ENCODE results near the gene SPEM1.

DNA sequence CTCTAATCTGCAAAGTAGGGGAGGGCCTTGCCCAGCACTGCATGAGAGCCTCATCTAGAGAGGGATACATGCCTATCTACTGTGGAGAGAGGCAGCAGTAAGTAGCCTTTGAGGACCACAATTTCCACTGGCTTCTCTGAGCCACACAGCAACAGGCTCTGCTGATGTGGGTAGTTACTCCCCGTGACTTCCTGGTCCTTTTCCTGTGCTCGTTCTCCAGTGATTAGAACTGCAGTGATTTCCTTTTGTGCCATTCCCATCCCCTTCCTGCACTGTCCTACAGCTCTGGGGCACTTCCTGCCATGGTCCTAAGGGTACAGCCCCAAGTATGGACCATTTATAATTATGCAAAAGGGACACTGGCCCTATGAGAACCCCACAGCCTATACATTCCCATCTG lies 28.8 kb upstream of the SPEM1 start:
- TF ChIP-seq GATA2 (IDR thresholded peaks at IDR 0.05; ENCODE audit: low read depth, low read length) (no peak), GATA3 (IDR thresholded peaks at IDR 0.05; ENCODE audit: low read depth, low read length) (no peak)

All from SH-SY5Y (cell line).